ENCODE data around the gene KPNB1. TPM values are rescaled to one million over a fixed set of nuclear protein-coding genes. Genes with fewer than 3 reads are reported as not detected.

The KPNB1 gene
- total and polyA plus RNA-seq, 2 of the 8 experiments (the other 6 are each of a cell fraction or from before 2014, with no cell fraction given), result 171 to 625 TPM

DNA sequence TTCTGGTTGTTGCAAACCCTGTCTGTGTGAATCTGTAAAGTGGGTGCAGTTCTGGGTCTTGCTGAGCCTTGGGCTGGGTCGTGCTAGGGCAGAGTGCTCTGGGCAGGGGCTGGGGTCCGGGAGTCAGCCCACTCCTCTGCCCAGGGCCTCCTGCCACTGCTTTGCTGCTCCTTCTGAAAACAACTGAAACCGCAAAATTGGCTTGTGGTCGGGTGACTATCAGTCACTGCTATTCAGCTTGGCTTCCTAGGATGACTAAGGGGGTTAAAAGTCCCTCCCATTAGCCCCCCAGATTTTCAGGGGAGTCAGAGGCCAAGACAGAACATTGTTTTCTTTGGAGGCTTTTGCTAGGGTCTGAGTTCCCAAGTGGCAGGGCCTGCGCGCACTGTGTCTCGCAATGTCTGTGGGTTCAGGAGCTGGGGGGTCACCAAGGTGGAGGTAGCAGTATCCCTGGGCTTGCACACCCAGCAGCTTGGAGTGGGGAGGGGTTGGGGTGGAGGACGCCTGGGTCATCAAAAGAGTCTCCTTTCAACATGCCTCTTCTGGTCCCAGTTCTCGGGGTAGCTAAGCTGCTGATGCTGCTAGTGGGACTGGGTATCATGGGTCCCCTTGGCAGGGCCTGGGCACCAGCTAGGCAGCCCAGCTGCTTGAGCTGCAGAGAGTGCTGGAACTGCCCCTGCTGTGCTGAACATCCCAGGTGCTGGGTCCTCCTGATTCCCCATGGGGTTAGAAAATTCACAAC, 69.9 kb downstream of the KPNB1 start (continued):
- TF ChIP-seq, protein P1, sequence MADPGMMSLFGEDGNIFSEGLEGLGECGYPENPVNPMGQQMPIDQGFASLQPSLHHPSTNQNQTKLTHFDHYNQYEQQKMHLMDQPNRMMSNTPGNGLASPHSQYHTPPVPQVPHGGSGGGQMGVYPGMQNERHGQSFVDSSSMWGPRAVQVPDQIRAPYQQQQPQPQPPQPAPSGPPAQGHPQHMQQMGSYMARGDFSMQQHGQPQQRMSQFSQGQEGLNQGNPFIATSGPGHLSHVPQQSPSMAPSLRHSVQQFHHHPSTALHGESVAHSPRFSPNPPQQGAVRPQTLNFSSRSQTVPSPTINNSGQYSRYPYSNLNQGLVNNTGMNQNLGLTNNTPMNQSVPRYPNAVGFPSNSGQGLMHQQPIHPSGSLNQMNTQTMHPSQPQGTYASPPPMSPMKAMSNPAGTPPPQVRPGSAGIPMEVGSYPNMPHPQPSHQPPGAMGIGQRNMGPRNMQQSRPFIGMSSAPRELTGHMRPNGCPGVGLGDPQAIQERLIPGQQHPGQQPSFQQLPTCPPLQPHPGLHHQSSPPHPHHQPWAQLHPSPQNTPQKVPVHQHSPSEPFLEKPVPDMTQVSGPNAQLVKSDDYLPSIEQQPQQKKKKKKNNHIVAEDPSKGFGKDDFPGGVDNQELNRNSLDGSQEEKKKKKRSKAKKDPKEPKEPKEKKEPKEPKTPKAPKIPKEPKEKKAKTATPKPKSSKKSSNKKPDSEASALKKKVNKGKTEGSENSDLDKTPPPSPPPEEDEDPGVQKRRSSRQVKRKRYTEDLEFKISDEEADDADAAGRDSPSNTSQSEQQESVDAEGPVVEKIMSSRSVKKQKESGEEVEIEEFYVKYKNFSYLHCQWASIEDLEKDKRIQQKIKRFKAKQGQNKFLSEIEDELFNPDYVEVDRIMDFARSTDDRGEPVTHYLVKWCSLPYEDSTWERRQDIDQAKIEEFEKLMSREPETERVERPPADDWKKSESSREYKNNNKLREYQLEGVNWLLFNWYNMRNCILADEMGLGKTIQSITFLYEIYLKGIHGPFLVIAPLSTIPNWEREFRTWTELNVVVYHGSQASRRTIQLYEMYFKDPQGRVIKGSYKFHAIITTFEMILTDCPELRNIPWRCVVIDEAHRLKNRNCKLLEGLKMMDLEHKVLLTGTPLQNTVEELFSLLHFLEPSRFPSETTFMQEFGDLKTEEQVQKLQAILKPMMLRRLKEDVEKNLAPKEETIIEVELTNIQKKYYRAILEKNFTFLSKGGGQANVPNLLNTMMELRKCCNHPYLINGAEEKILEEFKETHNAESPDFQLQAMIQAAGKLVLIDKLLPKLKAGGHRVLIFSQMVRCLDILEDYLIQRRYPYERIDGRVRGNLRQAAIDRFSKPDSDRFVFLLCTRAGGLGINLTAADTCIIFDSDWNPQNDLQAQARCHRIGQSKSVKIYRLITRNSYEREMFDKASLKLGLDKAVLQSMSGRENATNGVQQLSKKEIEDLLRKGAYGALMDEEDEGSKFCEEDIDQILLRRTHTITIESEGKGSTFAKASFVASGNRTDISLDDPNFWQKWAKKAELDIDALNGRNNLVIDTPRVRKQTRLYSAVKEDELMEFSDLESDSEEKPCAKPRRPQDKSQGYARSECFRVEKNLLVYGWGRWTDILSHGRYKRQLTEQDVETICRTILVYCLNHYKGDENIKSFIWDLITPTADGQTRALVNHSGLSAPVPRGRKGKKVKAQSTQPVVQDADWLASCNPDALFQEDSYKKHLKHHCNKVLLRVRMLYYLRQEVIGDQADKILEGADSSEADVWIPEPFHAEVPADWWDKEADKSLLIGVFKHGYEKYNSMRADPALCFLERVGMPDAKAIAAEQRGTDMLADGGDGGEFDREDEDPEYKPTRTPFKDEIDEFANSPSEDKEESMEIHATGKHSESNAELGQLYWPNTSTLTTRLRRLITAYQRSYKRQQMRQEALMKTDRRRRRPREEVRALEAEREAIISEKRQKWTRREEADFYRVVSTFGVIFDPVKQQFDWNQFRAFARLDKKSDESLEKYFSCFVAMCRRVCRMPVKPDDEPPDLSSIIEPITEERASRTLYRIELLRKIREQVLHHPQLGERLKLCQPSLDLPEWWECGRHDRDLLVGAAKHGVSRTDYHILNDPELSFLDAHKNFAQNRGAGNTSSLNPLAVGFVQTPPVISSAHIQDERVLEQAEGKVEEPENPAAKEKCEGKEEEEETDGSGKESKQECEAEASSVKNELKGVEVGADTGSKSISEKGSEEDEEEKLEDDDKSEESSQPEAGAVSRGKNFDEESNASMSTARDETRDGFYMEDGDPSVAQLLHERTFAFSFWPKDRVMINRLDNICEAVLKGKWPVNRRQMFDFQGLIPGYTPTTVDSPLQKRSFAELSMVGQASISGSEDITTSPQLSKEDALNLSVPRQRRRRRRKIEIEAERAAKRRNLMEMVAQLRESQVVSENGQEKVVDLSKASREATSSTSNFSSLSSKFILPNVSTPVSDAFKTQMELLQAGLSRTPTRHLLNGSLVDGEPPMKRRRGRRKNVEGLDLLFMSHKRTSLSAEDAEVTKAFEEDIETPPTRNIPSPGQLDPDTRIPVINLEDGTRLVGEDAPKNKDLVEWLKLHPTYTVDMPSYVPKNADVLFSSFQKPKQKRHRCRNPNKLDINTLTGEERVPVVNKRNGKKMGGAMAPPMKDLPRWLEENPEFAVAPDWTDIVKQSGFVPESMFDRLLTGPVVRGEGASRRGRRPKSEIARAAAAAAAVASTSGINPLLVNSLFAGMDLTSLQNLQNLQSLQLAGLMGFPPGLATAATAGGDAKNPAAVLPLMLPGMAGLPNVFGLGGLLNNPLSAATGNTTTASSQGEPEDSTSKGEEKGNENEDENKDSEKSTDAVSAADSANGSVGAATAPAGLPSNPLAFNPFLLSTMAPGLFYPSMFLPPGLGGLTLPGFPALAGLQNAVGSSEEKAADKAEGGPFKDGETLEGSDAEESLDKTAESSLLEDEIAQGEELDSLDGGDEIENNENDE (IDR thresholded peaks at IDR 0.05; ENCODE audit: insufficient replicate concordance, low read length), result no peak
- no peak for TF ChIP-seq FOSL1 (IDR thresholded peaks at IDR 0.05; ENCODE audit: insufficient read depth, low read depth, low read length)
- TF ChIP-seq SIRT6 (IDR thresholded peaks at IDR 0.05; ENCODE audit: low read length), result no peak
- no peak for TF ChIP-seq CBX5 (IDR thresholded peaks at IDR 0.05; ENCODE audit: low read depth, low read length)
- TF ChIP-seq JUN (IDR thresholded peaks at IDR 0.05; ENCODE audit: low read depth, low read length), result no peak
- TF ChIP-seq NANOG (IDR thresholded peaks at IDR 0.05; ENCODE audit: insufficient read depth, low read depth, low read length, poor library complexity, severe bottlenecking), result no peak
- no peak for TF ChIP-seq BACH1 (IDR thresholded peaks at IDR 0.05; ENCODE audit: low read length)
- no peak for TF ChIP-seq BRCA1 (IDR thresholded peaks at IDR 0.05; ENCODE audit: low read depth, low read length)
- no peak for TF ChIP-seq CBX8 (IDR thresholded peaks at IDR 0.05; ENCODE audit: borderline replicate concordance, low read depth, low read length)
- TF ChIP-seq CHD1 (IDR thresholded peaks at IDR 0.05; ENCODE audit: low read depth, low read length), result no peak
